ENCODE results near the gene C1GALT1.
A peak's percentile ranks its signal among the peaks of the same experiment; 100 is the strongest.

Gene C1GALT1

GRCh38 chr7:7146837-7147236 lies 35.5 kb upstream of the C1GALT1 start:
- no peak overlapping the region for H3K9ac ChIP-seq (ENCODE audit: low read depth, low read length)
- DNase-seq (no peak), ATAC-seq (ENCODE audit: insufficient read depth, low read depth) (no peak)
- peaks cover 3% of the 10 kb centered on the region for H3K9me3 ChIP-seq (ENCODE audit: insufficient read depth, low read length, severe bottlenecking)
- no peak overlapping the region for H3K27ac ChIP-seq (ENCODE audit: low read length)
- no peak overlapping the region for H2AFZ ChIP-seq (ENCODE audit: low read depth, low read length)
- H3K4me1 ChIP-seq (ENCODE audit: insufficient read depth, low read length), result peaks cover 5% of the 10 kb centered on the region
- H3K27me3 ChIP-seq (ENCODE audit: insufficient read depth, low read length, poor library complexity), result no peaks in the 10 kb centered on the region
- no peaks in the 10 kb centered on the region for H3K36me3 ChIP-seq (ENCODE audit: insufficient read depth, low read length)
- no peaks in the 10 kb centered on the region for H4K20me1 ChIP-seq (ENCODE audit: insufficient read depth, low read length)
- H3K79me2 ChIP-seq (ENCODE audit: insufficient read depth, low read length), result no peaks in the 10 kb centered on the region
- no peak overlapping the region for H3K4me3 ChIP-seq (ENCODE audit: low read depth in 1 of 2, low read length in 2 of 2)
- TF ChIP-seq CTCF (IDR thresholded peaks at IDR 0.05; ENCODE audit: borderline replicate concordance, extremely low read depth, low read length, poor library complexity, severe bottlenecking) (no peak), EZH2 (IDR thresholded peaks at IDR 0.05; ENCODE audit: borderline replicate concordance, low read depth, low read length, severe bottlenecking) (no peak)
- no peak overlapping the region for H3K4me2 ChIP-seq (ENCODE audit: insufficient read depth, low read length)

- no peaks in the 10 kb centered on the region for H3K79me2 ChIP-seq (ENCODE audit: insufficient read depth, low read length)
- no peaks in the 10 kb centered on the region for H3K36me3 ChIP-seq (ENCODE audit: insufficient read depth, low read length)
- H2AFZ ChIP-seq (ENCODE audit: low read depth, low read length), result peak overlapping the region; percentile 59
- 0 out of 3 replicates have a peak, but pooled peaks have one; percentile 22 for ATAC-seq (ENCODE audit: insufficient read depth, low read depth)
- no peak overlapping the region for H3K4me2 ChIP-seq (ENCODE audit: insufficient read depth, low read length)
- peaks cover 6% of the 10 kb centered on the region for H3K9me3 ChIP-seq (ENCODE audit: insufficient read depth, low read length, severe bottlenecking)
- H3K27ac ChIP-seq (ENCODE audit: low read length), result peak overlapping the region; percentile 48; the same call in 1 of the 2 replicates
- no peak for DNase-seq
- H3K9ac ChIP-seq (ENCODE audit: low read depth, low read length), result no peak overlapping the region
- H3K4me1 ChIP-seq (ENCODE audit: insufficient read depth, low read length), result peaks cover 9% of the 10 kb centered on the region
- TF ChIP-seq EZH2 (IDR thresholded peaks at IDR 0.05; ENCODE audit: borderline replicate concordance, low read depth, low read length, severe bottlenecking) (no peak), CTCF (IDR thresholded peaks at IDR 0.05; ENCODE audit: borderline replicate concordance, extremely low read depth, low read length, poor library complexity, severe bottlenecking) (no peak)
- H3K27me3 ChIP-seq (ENCODE audit: insufficient read depth, low read length, poor library complexity), result no peaks in the 10 kb centered on the region
- no peak overlapping the region for H3K4me3 ChIP-seq (ENCODE audit: low read depth in 1 of 2, low read length in 2 of 2)
- no peaks in the 10 kb centered on the region for H4K20me1 ChIP-seq (ENCODE audit: insufficient read depth, low read length)
Measured at GRCh38 chr7:7148798-7149481, 33.4 kb upstream of the C1GALT1 start.

- H3K79me2 ChIP-seq (ENCODE audit: insufficient read depth, low read length), result no peaks in the 10 kb centered on the region
- H3K9me3 ChIP-seq (ENCODE audit: insufficient read depth, low read length, severe bottlenecking), result peaks cover 10% of the 10 kb centered on the region
- H3K9ac ChIP-seq (ENCODE audit: low read depth, low read length), result no peak overlapping the region
- H2AFZ ChIP-seq (ENCODE audit: low read depth, low read length), result no peak overlapping the region
- no peak overlapping the region for H3K4me3 ChIP-seq (ENCODE audit: low read depth in 1 of 2, low read length in 2 of 2)
- TF ChIP-seq EZH2 (IDR thresholded peaks at IDR 0.05; ENCODE audit: borderline replicate concordance, low read depth, low read length, severe bottlenecking) (no peak), CTCF (IDR thresholded peaks at IDR 0.05; ENCODE audit: borderline replicate concordance, extremely low read depth, low read length, poor library complexity, severe bottlenecking) (no peak)
- H3K4me1 ChIP-seq (ENCODE audit: insufficient read depth, low read length), result peaks cover 17% of the 10 kb centered on the region
- no peaks in the 10 kb centered on the region for H3K27me3 ChIP-seq (ENCODE audit: insufficient read depth, low read length, poor library complexity)
- H3K36me3 ChIP-seq (ENCODE audit: insufficient read depth, low read length), result no peaks in the 10 kb centered on the region
- no peak overlapping the region for H3K27ac ChIP-seq (ENCODE audit: low read length)
- DNase-seq (no peak), ATAC-seq (ENCODE audit: insufficient read depth, low read depth) (no peak)
- no peaks in the 10 kb centered on the region for H4K20me1 ChIP-seq (ENCODE audit: insufficient read depth, low read length)
- H3K4me2 ChIP-seq (ENCODE audit: insufficient read depth, low read length), result no peak overlapping the region
Measured at GRCh38 chr7:7151285-7151684, 31.1 kb upstream of the C1GALT1 start.
